Measurements from ENCODE around the gene BARX1. TPM values are rescaled to one million over a fixed set of nuclear protein-coding genes. Genes with fewer than 3 reads are reported as not detected.

Gene BARX1
- total RNA-seq, 1 donor from 2014 or later: 0.77 TPM

DNA sequence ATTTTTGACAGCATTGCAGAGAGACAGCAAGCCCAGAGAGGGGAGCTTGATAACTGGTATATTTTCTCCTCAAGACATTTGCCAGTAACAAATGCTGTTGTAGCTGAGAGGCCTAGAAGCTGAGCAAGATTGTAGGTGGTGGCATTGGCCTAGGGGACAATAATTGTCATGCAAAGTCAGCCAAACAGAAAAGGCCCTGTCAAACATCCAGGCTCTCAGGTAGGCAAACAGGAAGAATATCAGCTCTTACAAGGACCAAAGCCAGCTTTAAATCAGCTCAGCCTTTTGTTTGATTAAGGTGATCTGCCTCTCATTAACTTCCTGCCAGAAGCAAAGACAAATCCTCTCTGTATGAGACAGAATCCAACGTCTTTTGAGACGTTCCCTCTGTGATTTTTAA is 29.7 kb upstream of the BARX1 start:
- Mint-ChIP-seq H3K4me3 (ENCODE audit: unreplicated experiment) (no peak overlapping the region), H3K27ac (ENCODE audit: unreplicated experiment) (no peak overlapping the region), H3K36me3 (ENCODE audit: low read depth) (peaks cover 19% of the 10 kb centered on the region), H3K27me3 (ENCODE audit: low read depth) (peaks cover 49% of the 10 kb centered on the region), H3K9me3 (ENCODE audit: low read depth) (peaks cover 47% of the 10 kb centered on the region), H3K4me1 (ENCODE audit: low read depth) (no peaks in the 10 kb centered on the region)
- TF ChIP-seq, protein P1, sequence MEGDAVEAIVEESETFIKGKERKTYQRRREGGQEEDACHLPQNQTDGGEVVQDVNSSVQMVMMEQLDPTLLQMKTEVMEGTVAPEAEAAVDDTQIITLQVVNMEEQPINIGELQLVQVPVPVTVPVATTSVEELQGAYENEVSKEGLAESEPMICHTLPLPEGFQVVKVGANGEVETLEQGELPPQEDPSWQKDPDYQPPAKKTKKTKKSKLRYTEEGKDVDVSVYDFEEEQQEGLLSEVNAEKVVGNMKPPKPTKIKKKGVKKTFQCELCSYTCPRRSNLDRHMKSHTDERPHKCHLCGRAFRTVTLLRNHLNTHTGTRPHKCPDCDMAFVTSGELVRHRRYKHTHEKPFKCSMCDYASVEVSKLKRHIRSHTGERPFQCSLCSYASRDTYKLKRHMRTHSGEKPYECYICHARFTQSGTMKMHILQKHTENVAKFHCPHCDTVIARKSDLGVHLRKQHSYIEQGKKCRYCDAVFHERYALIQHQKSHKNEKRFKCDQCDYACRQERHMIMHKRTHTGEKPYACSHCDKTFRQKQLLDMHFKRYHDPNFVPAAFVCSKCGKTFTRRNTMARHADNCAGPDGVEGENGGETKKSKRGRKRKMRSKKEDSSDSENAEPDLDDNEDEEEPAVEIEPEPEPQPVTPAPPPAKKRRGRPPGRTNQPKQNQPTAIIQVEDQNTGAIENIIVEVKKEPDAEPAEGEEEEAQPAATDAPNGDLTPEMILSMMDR (IDR thresholded peaks at IDR 0.05): no peak
- no peak for DNase-seq (ENCODE audit: low spot score)

DNA sequence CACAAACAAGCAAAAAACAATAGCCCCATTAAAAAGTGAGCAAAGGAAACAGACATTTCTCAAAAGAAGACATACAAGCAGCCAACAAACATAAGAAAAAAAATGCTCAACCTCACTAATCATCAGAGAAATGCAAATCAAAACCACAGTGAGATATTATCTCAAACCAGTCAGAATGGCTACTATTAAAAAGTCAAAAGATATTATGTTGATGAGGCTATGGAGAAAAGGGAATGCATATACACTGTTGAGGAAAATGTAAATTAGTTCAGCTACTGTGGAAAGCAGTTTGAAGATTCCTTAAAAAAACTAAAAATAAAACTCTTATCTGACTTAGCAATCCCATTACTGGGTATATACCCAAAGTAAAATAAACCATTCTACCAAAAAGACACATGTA is 28.7 kb upstream of the BARX1 start:
- Mint-ChIP-seq H3K4me1 (ENCODE audit: low read depth) (peaks cover under 1% of the 10 kb centered on the region), H3K27ac (ENCODE audit: unreplicated experiment) (no peak overlapping the region), H3K9me3 (ENCODE audit: low read depth) (peaks cover 40% of the 10 kb centered on the region), H3K4me3 (ENCODE audit: unreplicated experiment) (no peak overlapping the region), H3K36me3 (ENCODE audit: low read depth) (peaks cover 14% of the 10 kb centered on the region), H3K27me3 (ENCODE audit: low read depth) (peaks cover 45% of the 10 kb centered on the region)
- DNase-seq (ENCODE audit: low spot score): no peak
- TF ChIP-seq, protein P1 (IDR thresholded peaks at IDR 0.05): no peak

DNA sequence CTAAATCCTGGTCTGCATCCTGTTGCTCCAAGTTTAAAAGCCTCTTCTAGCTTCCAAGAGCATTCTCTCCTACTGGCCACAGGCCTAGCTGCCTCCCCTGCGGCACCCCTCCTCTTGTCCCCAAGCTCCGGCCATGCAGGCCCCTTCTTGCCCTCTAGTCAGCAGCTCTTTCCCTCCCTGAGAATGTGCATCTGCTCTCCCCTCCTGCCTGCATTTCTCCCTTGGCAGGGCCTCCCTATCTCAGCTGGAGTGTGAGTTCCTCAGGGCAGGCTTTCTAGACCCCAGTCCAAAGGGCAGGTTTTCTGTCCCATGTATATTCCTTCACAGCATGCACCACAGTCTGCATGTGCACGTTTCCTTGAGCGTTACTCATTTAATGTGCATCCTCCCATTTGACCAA is 24.6 kb upstream of the BARX1 start:
- H3K27ac Mint-ChIP-seq (ENCODE audit: unreplicated experiment): no peak overlapping the region
- H3K4me3 Mint-ChIP-seq (ENCODE audit: unreplicated experiment): no peak overlapping the region
- H3K4me1 Mint-ChIP-seq (ENCODE audit: low read depth): peaks cover 6% of the 10 kb centered on the region
- peaks cover 11% of the 10 kb centered on the region for H3K36me3 Mint-ChIP-seq (ENCODE audit: low read depth)
- no peak for DNase-seq (ENCODE audit: low spot score)
- TF ChIP-seq, protein P1 (IDR thresholded peaks at IDR 0.05): no peak
- peaks cover 31% of the 10 kb centered on the region for H3K27me3 Mint-ChIP-seq (ENCODE audit: low read depth)
- H3K9me3 Mint-ChIP-seq (ENCODE audit: low read depth): peaks cover 9% of the 10 kb centered on the region

DNA sequence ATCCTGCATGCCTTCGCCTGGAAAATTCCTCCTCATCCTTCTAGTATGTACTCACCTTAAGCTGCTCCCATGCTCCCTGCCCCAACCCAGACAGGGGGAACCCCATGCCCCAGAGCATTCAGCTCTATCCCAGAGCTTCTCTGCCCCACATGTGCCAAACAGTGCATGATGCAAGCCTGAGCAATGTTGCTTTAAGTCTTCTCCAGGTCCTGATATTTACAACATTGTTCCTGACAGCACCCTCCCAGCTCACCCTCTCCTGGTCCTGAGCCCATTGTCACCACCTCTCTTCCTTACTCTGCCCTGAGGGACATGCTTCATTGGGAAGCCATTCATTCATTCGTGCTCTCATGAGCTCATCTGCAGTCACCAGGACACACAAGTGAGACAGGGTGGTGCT is 23.4 kb upstream of the BARX1 start:
- Mint-ChIP-seq H3K27me3 (ENCODE audit: low read depth) (peaks cover 27% of the 10 kb centered on the region), H3K27ac (ENCODE audit: unreplicated experiment) (peak overlapping the region; percentile 84), H3K4me1 (ENCODE audit: low read depth) (peaks cover 6% of the 10 kb centered on the region), H3K36me3 (ENCODE audit: low read depth) (peaks cover 9% of the 10 kb centered on the region), H3K4me3 (ENCODE audit: unreplicated experiment) (no peak overlapping the region), H3K9me3 (ENCODE audit: low read depth) (peaks cover 9% of the 10 kb centered on the region)
- TF ChIP-seq, protein P1 (IDR thresholded peaks at IDR 0.05): no peak
- DNase-seq (ENCODE audit: low spot score): no peak

DNA sequence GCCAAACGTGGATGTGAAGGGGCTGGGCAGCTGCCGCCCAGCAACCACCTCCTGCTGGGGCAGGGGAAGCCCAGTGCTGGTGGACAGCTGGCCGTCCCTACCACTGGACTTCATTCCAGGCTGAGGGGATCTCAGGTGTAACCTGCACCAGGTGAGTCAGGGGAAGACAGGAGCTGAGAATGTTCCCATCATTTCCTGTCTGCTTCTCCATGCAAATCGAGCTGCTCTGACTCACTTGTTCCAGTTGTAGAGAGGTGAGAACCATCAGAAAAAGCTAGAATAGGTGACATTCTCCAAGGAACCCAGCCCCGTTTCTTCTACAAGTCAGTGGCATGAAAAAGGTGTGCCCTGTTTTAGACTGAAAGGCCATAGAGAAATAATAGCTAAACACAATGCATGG is 21.8 kb upstream of the BARX1 start:
- Mint-ChIP-seq H3K27ac (ENCODE audit: unreplicated experiment) (no peak overlapping the region), H3K4me3 (ENCODE audit: unreplicated experiment) (no peak overlapping the region), H3K36me3 (ENCODE audit: low read depth) (peaks cover 12% of the 10 kb centered on the region), H3K27me3 (ENCODE audit: low read depth) (peaks cover 18% of the 10 kb centered on the region), H3K9me3 (ENCODE audit: low read depth) (peaks cover 16% of the 10 kb centered on the region), H3K4me1 (ENCODE audit: low read depth) (peaks cover 6% of the 10 kb centered on the region)
- TF ChIP-seq, protein P1 (IDR thresholded peaks at IDR 0.05): no peak
- DNase-seq (ENCODE audit: low spot score): no peak

Data from chondrocyte (in vitro differentiated cells).